Measurements from ENCODE around the gene RBM47. TPM values are rescaled to one million over a fixed set of nuclear protein-coding genes. Genes with fewer than 3 reads are reported as not detected.

RBM47 gene
- total and polyA plus RNA-seq, 9 of the 15 experiments (the other 6 are each of a cell fraction or from before 2014, with no cell fraction given) = 1.4 to 6.4 (median 3.3) TPM

DNA sequence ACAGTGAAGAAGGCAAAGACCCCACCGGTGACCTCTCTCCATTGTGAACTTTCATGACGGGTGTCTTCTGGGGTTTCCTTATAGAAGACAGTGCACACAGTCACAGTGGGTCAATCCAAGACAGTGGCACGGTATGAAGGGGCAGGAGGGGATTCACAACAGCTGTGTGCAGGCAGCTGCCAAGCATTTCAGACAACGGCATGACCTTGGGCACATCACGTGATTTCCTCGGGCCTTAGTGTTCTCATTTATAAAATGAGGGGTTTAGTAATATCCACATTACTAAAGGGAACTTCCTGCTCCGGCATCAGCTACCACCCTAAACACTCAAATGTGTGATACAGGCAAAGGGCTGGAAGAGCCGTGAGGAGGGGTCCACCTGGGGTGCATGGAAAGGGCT is 42.9 kb downstream of the RBM47 start:
- Histone ChIP-seq H3K36me3 (ENCODE audit: control insufficient read depth, insufficient read depth, low read length) (no peaks in the 10 kb centered on the region), H3K4me2 (ENCODE audit: insufficient read depth, low read length) (no peak overlapping the region), H3K9me1 (ENCODE audit: control insufficient read depth, insufficient read depth, low read length) (no peaks in the 10 kb centered on the region), H2AFZ (ENCODE audit: low read depth, low read length) (no peak overlapping the region), H3K27me3 (ENCODE audit: control insufficient read depth in 2 of 2, insufficient read depth in 2 of 2, low read length in 2 of 2) (peaks cover 39 to 58% of the 10 kb centered on the region in 2 experiments; a peak in 4 of 5 replicates), H3K9me3 (replicated peaks; ENCODE audit: control insufficient read depth, insufficient read depth, low read depth, low read length) (no peaks in the 10 kb centered on the region), H4K20me1 (replicated peaks; ENCODE audit: control insufficient read depth, insufficient read depth, low read length) (no peaks in the 10 kb centered on the region; the same call in 1 of the 2 replicates), H3K27ac (ENCODE audit: extremely low read depth, low read depth, low read length) (no peak overlapping the region), H3K9ac (ENCODE audit: insufficient read depth in 1 of 2, low read depth in 2 of 2, low read length in 2 of 2) (no peak overlapping the region), H3K4me3 (no peak overlapping the region), H3K79me2 (ENCODE audit: control insufficient read depth, insufficient read depth, low read length) (no peaks in the 10 kb centered on the region), H3K4me1 (replicated peaks in 1 of 2; ENCODE audit: control insufficient read depth in 2 of 2, insufficient read depth in 2 of 2, low read length in 2 of 2) (peaks cover under 1 to 4% of the 10 kb centered on the region in 2 experiments; a peak in 2 of 5 replicates)
- CTCF ChIA-PET (ENCODE audit: low intra/inter-chr PET ratio) = no interaction called here
- BruUV-seq (replicated peaks) = no TSS peak
- ATAC-seq = no peak
- TF ChIP-seq SREBF1 (IDR thresholded peaks at IDR 0.05; ENCODE audit: borderline replicate concordance, low read depth, low read length) = no peak
- TF ChIP-seq, protein P1, sequence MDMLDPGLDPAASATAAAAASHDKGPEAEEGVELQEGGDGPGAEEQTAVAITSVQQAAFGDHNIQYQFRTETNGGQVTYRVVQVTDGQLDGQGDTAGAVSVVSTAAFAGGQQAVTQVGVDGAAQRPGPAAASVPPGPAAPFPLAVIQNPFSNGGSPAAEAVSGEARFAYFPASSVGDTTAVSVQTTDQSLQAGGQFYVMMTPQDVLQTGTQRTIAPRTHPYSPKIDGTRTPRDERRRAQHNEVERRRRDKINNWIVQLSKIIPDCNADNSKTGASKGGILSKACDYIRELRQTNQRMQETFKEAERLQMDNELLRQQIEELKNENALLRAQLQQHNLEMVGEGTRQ (CRISPR knock-in tag; IDR thresholded peaks at IDR 0.05) = 0 out of 2 replicates have a peak, but pooled peaks have one; percentile 10
- TF ChIP-seq, protein P2, sequence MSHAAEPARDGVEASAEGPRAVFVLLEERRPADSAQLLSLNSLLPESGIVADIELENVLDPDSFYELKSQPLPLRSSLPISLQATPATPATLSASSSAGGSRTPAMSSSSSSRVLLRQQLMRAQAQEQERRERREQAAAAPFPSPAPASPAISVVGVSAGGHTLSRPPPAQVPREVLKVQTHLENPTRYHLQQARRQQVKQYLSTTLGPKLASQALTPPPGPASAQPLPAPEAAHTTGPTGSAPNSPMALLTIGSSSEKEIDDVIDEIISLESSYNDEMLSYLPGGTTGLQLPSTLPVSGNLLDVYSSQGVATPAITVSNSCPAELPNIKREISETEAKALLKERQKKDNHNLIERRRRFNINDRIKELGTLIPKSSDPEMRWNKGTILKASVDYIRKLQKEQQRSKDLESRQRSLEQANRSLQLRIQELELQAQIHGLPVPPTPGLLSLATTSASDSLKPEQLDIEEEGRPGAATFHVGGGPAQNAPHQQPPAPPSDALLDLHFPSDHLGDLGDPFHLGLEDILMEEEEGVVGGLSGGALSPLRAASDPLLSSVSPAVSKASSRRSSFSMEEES (CRISPR knock-in tag; IDR thresholded peaks at IDR 0.05) = peak; percentile 75
- TF ChIP-seq, protein P3, sequence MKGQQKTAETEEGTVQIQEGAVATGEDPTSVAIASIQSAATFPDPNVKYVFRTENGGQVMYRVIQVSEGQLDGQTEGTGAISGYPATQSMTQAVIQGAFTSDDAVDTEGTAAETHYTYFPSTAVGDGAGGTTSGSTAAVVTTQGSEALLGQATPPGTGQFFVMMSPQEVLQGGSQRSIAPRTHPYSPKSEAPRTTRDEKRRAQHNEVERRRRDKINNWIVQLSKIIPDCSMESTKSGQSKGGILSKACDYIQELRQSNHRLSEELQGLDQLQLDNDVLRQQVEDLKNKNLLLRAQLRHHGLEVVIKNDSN (CRISPR knock-in tag; IDR thresholded peaks at IDR 0.05) = no peak
- TF ChIP-seq SMAD2 (IDR thresholded peaks at IDR 0.05; ENCODE audit: low read depth, low read length) = no peak
- TF ChIP-seq KDM2B (CRISPR knock-in tag; IDR thresholded peaks at IDR 0.05) = no peak
- TF ChIP-seq MEF2D (tag; conservative IDR thresholded peaks at IDR 0.05; ENCODE audit: low read depth) = no peak
- TF ChIP-seq NFATC3 (IDR thresholded peaks at IDR 0.05) = no peak
- in situ Hi-C loops (cut with MboI) (no loop called here), intact Hi-C loops (cut with micrococcal nuclease) (no loop called here)
- POLR2A ChIA-PET = interaction anchor here (1.2 kb wide), 1 partner anchor 9 kb away, joined by 5 read pairs; no protein-coding TSS in a partner anchor
- no peak for DNase-seq (ENCODE audit: extremely low read depth in 1 of 4, low spot score in 3 of 4)
- FAIRE-seq = no peak
- WGBS (ENCODE audit: insufficient coverage, low coverage, missing lambda C conversion rate) = 2% methylated on average over 8 of the region's 8 CpGs
